ENCODE measurements around the gene RAPGEF6.

Gene RAPGEF6

GRCh38 chr5:131418846-131419245, 216.2 kb downstream of the RAPGEF6 start:
- Histone ChIP-seq H3K4me3 (ENCODE audit: severe bottlenecking) (no peak overlapping the region), H3K4me1 (ENCODE audit: insufficient read depth, poor library complexity, severe bottlenecking) (no peaks in the 10 kb centered on the region), H3K9me3 (ENCODE audit: severe bottlenecking) (no peaks in the 10 kb centered on the region), H3K27ac (ENCODE audit: poor library complexity, severe bottlenecking) (no peak overlapping the region), H3K27me3 (ENCODE audit: insufficient read depth, poor library complexity, severe bottlenecking) (no peaks in the 10 kb centered on the region), H3K36me3 (ENCODE audit: low read depth) (peaks cover 27% of the 10 kb centered on the region)
- ATAC-seq (ENCODE audit: low read depth) (no peak), DNase-seq (ENCODE audit: low spot score) (no peak)
- TF ChIP-seq CTCF (IDR thresholded peaks at IDR 0.05; ENCODE audit: poor library complexity, severe bottlenecking), result no peak

DNA sequence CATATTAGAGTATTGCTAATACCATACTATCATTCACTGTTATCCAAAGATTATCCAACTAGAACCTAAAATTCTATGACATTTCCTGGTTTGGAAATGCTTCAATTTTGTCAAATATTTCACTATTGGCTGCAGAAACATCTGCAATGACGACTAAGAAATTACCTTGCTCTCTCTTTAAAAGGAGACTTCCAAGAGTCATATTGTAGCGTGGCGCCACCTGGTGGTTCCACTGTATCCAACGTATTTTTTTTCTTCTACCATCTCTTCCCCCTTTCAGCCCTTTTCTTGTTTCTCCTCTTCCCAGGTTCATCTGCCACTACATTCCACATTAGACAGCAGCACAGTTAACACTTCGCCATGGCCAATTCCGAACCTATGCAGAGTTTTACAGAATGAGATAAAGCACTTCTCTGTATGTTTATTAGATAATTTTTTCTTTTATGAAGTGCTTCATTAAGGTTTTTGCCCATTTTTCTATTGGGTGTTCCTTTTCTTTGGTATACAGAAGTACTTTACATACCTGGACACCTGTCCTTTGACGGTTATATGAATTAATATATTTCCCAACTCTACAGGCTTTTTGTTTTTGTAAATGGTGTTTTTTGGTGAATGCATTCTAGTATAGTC, 217.7 kb downstream of the RAPGEF6 start:
- no peak overlapping the region for H3K27ac ChIP-seq (ENCODE audit: poor library complexity, severe bottlenecking)
- TF ChIP-seq CTCF (IDR thresholded peaks at IDR 0.05; ENCODE audit: poor library complexity, severe bottlenecking), result peak; percentile 98
- ATAC-seq (ENCODE audit: low read depth) (peak; percentile 62; the same call in 2 of the 3 replicates), DNase-seq (ENCODE audit: low spot score) (no peak)
- no peaks in the 10 kb centered on the region for H3K27me3 ChIP-seq (ENCODE audit: insufficient read depth, poor library complexity, severe bottlenecking)
- no peak overlapping the region for H3K4me3 ChIP-seq (ENCODE audit: severe bottlenecking)
- no peaks in the 10 kb centered on the region for H3K9me3 ChIP-seq (ENCODE audit: severe bottlenecking)
- peaks cover 17% of the 10 kb centered on the region for H3K36me3 ChIP-seq (ENCODE audit: low read depth)
- no peaks in the 10 kb centered on the region for H3K4me1 ChIP-seq (ENCODE audit: insufficient read depth, poor library complexity, severe bottlenecking)

GRCh38 chr5:131416729-131417128, 218.3 kb downstream of the RAPGEF6 start:
- H3K36me3 ChIP-seq (ENCODE audit: low read depth), result peaks cover 14% of the 10 kb centered on the region
- no peak for TF ChIP-seq CTCF (IDR thresholded peaks at IDR 0.05; ENCODE audit: poor library complexity, severe bottlenecking)
- no peaks in the 10 kb centered on the region for H3K9me3 ChIP-seq (ENCODE audit: severe bottlenecking)
- no peak for DNase-seq (ENCODE audit: low spot score)
- no peaks in the 10 kb centered on the region for H3K27me3 ChIP-seq (ENCODE audit: insufficient read depth, poor library complexity, severe bottlenecking)
- H3K4me3 ChIP-seq (ENCODE audit: severe bottlenecking), result no peak overlapping the region
- no peak for ATAC-seq (ENCODE audit: low read depth)
- H3K27ac ChIP-seq (ENCODE audit: poor library complexity, severe bottlenecking), result no peak overlapping the region
- H3K4me1 ChIP-seq (ENCODE audit: insufficient read depth, poor library complexity, severe bottlenecking), result no peaks in the 10 kb centered on the region

GRCh38 chr5:131413605-131414559, 221.1 kb downstream of the RAPGEF6 start:
- no peaks in the 10 kb centered on the region for H3K9me3 ChIP-seq (ENCODE audit: severe bottlenecking)
- H3K27ac ChIP-seq (ENCODE audit: poor library complexity, severe bottlenecking), result no peak overlapping the region
- DNase-seq (ENCODE audit: low spot score) (no peak), ATAC-seq (ENCODE audit: low read depth) (no peak)
- H3K4me1 ChIP-seq (ENCODE audit: insufficient read depth, poor library complexity, severe bottlenecking), result no peaks in the 10 kb centered on the region
- H3K4me3 ChIP-seq (ENCODE audit: severe bottlenecking), result no peak overlapping the region
- H3K27me3 ChIP-seq (ENCODE audit: insufficient read depth, poor library complexity, severe bottlenecking), result no peaks in the 10 kb centered on the region
- H3K36me3 ChIP-seq (ENCODE audit: low read depth), result peaks cover 14% of the 10 kb centered on the region
- TF ChIP-seq CTCF (IDR thresholded peaks at IDR 0.05; ENCODE audit: poor library complexity, severe bottlenecking), result no peak

All from RWPE2 (cell line).